ENCODE results near the gene MAD1L1.
"Not testable (repeated sequence)": the region's sequence is repeated elsewhere in the genome, so short reads cannot be mapped to it uniquely, and the experiment has no call there.

Gene MAD1L1

GRCh38 chr7:1979591-1980560, 252.9 kb downstream of the MAD1L1 start:
- DNase-seq (ENCODE audit: low read depth, low spot score), result no peak
- H3K4me3 ChIP-seq (ENCODE audit: low read length), result no peak overlapping the region

- DNase-seq (ENCODE audit: low read depth, low spot score), result no peak
- H3K4me3 ChIP-seq (ENCODE audit: low read length), result no peak overlapping the region
These were observed 253.8 kb downstream of the MAD1L1 start for GRCh38 chr7:1978656-1979590.

DNA sequence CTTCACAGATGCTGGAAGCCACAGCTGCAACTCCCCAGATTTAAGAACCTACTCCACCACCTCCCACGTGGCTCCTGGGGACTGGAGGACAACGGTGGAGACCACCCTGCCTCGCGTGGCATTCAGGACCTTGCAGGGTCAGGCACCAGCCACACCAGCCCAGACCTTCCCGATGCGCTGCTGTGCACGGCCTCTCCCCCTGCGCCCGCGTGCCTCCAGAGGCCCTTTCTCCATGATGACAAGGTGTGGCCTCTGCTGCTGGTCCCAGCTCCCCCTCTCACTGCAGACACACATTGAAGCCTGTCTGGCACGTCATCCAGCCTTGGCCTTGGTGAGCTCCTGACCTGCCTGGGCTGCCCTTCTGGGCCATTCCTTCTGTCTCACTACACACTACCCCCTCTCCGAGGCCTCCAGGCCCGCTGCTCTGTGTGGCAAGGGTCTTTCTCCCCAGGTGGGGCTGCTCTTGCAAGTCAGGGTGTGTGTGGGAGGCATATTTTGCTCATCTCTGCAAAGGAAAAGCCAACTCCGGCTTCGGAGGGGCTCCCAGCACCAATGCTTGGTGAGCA, 254.8 kb downstream of the MAD1L1 start:
- no peak overlapping the region for H3K4me3 ChIP-seq (ENCODE audit: low read length)
- DNase-seq (ENCODE audit: low read depth, low spot score), result no peak

DNA sequence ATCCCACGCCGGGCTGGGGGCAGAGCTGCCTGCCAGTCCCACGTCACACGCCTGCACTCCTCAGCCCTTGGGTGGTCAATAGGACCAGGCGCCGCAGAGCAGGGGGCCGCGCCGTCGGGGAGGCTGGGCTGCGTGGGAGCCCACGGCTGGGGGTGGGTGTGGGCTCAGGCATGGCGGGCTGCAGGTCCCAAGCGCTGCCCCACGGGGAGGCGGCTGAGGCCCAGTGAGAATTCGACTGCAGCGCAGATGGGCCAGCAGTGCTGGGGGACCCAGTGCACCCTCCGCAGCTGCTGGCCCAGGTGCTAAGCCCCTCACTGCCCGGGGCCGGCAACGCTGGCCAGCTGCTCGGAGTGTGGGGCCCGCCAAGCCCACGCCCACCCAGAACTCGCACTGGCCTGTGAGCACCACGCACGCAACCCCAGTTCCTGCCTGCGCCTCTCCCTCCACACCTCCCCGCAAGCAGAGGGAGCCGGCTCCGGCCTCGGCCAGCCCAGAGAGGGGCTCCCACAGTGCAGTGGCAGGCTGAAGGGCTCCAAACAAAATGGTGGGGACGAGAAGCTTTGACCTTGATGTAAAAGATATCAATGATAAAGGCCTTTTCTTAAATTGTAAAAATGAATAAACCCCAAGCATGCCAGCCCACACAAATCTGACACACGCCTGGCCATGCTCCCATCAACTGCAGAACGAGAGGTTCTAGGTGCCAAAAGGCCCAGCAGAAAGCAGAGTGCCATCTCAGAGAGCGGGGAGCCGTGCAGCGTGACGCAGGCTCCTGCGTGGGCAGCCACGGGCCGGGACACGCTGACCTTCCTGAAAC, 255.5 kb downstream of the MAD1L1 start:
- DNase-seq (ENCODE audit: low read depth, low spot score), result no peak
- H3K4me3 ChIP-seq (ENCODE audit: low read length), result no peak overlapping the region

- not testable (repeated sequence) for H3K4me3 ChIP-seq (ENCODE audit: low read length); DNase-seq (ENCODE audit: low read depth, low spot score)
These were observed 256.2 kb downstream of the MAD1L1 start for GRCh38 chr7:1976521-1976920.

DNA sequence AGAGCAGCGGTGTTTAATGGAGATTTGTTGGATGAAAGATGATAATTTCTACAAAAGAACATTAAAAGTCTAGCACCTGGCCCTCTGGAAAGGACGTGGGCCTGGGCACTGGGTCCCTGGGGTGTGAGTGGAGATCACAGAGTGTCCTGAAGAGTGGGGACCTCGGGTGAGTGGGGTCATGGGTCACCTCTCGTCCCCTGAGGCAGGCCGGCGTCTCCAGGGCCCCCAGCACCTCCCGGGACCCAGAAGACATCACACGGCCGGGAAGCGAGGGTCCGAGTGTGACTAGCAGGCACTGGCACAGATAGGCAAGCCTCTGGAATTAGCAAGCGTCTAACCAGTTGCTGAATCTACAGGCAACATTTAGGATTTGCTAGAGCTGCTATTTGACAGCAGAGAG, 257.2 kb downstream of the MAD1L1 start:
- DNase-seq (ENCODE audit: low read depth, low spot score), result no peak
- H3K4me3 ChIP-seq (ENCODE audit: low read length), result no peak overlapping the region

GRCh38 chr7:1975179-1975578, 257.6 kb downstream of the MAD1L1 start:
- H3K4me3 ChIP-seq (ENCODE audit: low read length), result no peak overlapping the region
- no peak for DNase-seq (ENCODE audit: low read depth, low spot score)

GRCh38 chr7:1974290-1975101, 258.2 kb downstream of the MAD1L1 start:
- no peak overlapping the region for H3K4me3 ChIP-seq (ENCODE audit: low read length)
- DNase-seq (ENCODE audit: low read depth, low spot score), result no peak

DNA sequence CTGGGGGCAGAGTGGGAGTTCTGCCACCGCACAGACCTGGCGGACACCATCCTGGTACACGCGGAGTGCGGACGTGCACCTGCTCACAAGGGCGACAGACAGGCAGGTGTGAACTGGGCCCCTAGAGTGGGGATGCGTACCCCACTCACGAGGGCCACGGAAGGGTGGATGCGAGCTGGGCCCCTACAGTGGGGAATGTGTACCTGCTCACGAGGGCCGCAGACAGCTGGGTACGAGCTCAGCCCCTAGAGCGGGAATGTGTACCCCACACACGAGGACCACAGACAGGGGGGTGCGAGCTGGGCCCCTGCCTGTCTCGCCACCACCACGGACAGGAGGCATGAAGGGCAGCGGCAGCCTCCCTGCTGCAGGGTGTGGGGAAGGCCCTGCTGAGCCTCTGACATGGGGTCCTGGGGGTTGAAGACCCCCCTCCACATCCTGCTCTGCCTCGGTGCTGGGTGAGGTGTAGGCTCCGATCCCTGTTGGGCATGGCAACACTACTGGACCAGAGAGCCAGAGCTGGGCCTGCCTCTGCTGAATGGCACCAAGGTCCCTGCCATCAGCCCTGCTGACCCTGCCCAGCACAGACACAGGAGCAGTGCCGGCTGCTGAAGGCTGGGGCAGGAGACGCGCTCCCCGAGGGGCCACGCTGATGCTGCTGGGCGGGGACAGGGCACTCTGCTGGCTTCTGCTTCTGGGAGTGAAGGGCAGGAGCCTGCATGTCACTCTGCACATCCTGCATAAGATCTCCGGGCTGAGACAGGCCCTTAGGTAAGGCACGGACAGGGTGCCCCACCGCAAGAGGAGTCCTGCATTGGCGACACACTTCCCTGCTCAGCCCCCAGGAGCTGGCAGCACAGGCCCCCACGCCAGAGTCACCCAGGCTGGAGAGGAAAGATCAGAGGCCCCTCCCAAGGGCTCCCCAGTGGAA, 259.2 kb downstream of the MAD1L1 start:
- no peak overlapping the region for H3K4me3 ChIP-seq (ENCODE audit: low read length)
- no peak for DNase-seq (ENCODE audit: low read depth, low spot score)

GRCh38 chr7:1972744-1973143, 260.0 kb downstream of the MAD1L1 start:
- DNase-seq (ENCODE audit: low read depth, low spot score), result no peak
- no peak overlapping the region for H3K4me3 ChIP-seq (ENCODE audit: low read length)

DNA sequence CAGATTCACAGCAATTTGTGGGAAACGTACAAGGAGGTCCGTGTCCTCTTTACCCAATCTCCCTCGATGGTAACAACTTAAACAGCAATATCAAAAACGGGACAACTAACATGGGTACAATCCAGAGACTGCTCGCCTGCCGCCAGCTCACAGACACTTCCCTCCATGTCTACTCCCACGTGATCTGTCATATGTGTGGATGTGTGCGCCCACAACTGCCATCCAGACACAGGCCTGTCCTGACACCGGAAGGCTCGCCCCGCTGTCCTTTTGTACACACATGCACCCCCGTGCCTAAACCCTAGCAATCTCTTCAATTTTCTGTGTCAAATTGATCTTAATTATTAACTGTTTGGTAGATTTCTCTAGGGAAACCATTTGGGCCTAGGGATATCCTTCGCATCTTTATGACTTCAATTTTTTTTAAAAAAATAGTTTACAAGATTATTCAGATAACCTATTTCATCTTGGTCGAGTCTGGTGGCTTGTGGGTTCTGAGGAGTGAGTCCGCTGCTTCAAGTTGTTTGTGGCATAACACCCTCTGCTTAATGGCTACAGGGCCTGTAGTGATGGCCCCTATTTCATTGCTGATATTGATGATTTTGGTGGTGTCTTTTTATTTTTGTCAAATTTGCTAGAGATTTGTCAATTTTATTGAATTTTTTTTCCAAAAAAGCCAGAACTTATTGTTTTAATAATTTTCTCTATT, 260.6 kb downstream of the MAD1L1 start:
- H3K4me3 ChIP-seq (ENCODE audit: low read length), result no peak overlapping the region
- DNase-seq (ENCODE audit: low read depth, low spot score), result no peak

GRCh38 chr7:1970895-1971294, 261.9 kb downstream of the MAD1L1 start:
- DNase-seq (ENCODE audit: low read depth, low spot score), result no peak
- H3K4me3 ChIP-seq (ENCODE audit: low read length), result no peak overlapping the region

GRCh38 chr7:1970285-1970660, 262.5 kb downstream of the MAD1L1 start:
- not testable (repeated sequence) for H3K4me3 ChIP-seq (ENCODE audit: low read length); DNase-seq (ENCODE audit: low read depth, low spot score)

- no peak overlapping the region for H3K4me3 ChIP-seq (ENCODE audit: low read length)
- no peak for DNase-seq (ENCODE audit: low read depth, low spot score)
These were observed 263.1 kb downstream of the MAD1L1 start for GRCh38 chr7:1969459-1970284.

- no peak for DNase-seq (ENCODE audit: low read depth, low spot score)
- H3K4me3 ChIP-seq (ENCODE audit: low read length), result no peak overlapping the region
These were observed 264.2 kb downstream of the MAD1L1 start for GRCh38 chr7:1968397-1969111.
